SHP77 treated with DMSO at 0.1 percent for 48 hours (cell line): ENCODE data around the gene LCE2B.
"Not testable (repeated sequence)": the region's sequence is repeated elsewhere in the genome, so short reads cannot be mapped to it uniquely, and the experiment has no call there.

Experiments used
- DNase-seq: peaks from one replicate; lab custom pipeline; 2025; lab: John Stamatoyannopoulos, UW

Gene LCE2B, protein sequence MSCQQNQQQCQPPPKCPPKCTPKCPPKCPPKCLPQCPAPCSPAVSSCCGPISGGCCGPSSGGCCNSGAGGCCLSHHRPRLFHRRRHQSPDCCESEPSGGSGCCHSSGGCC

DNA sequence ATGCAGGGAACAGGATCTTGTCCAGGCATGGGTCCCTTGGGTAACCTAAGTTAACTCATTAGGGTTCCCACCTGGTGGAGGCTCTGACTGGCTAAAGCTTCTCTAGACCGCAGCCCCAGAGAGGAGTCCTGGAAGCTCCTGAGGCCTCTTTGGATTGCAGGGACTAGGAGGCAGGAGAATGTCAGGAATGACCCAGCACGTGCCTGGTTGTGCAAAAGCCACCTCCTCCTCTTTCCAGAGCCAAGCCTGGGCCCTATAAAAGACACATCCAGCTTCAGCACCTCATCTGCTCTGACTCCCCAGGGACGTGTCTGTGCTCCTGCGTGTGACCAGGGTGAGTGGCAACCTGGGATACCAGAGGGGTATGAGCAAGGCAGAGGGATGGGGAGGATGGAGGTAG lies at the start of gene LCE2B:
LCE2B (plus strand) TSS at position 301 of the 400 bp plus-strand sequence. CDS start 721 bp downstream, outside the sequence.
- not testable (repeated sequence) for DNase-seq

- DNase-seq = no peak
These were observed 45.6 kb upstream of the LCE2B start for GRCh38 chr1:152640351-152640750.

- DNase-seq = no peak
These were observed 42.0 kb upstream of the LCE2B start for GRCh38 chr1:152643945-152644344.

- DNase-seq = no peak
These were observed 40.8 kb upstream of the LCE2B start for GRCh38 chr1:152645146-152645545.

DNA sequence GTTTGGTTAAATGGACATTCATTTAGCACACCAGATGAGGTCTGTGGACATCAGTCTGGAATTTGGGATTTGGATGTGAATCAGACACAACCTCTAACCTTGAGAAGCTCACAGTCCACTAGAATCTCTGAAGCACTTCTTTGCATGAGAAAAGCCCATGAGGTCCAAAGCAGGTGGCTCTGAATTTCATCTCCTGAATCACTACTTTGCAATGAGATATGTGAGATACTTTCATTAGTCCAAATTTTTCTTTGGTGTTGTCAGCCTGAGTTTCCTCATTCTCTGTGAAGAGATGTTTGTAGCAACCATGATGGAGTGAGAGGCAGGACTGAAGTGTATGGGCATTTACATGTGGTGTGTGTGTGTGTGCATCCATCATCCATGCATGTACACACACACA lies 39.3 kb upstream of the LCE2B start:
- no peak for DNase-seq

DNA sequence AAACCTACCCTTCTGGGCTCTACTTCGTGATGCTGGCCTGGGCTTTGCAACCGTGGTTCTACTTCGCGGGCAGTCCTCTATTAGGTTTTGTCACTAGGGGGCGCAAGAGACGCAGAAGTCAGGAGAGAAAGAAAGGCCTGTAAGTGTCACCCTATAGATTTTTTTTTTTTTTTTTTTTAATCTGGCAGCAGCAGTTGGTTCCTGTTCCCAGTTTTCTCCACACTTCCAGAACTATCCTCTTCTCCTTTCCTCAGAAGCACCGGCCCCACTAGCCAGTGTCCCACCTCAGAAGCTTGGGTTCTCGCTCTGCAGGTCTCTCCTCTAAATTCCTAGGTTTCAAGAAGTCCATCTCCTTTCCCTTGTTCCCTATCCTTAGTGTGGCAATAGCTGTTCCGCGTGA lies 31.8 kb upstream of the LCE2B start:
- DNase-seq = peak; percentile 59

- no peak for DNase-seq
These were observed 29.5 kb upstream of the LCE2B start for GRCh38 chr1:152656459-152656858.

- no peak for DNase-seq
These were observed 28.2 kb upstream of the LCE2B start for GRCh38 chr1:152657677-152658076.

GRCh38 chr1:152658649-152659048 lies 27.3 kb upstream of the LCE2B start:
- no peak for DNase-seq

DNA sequence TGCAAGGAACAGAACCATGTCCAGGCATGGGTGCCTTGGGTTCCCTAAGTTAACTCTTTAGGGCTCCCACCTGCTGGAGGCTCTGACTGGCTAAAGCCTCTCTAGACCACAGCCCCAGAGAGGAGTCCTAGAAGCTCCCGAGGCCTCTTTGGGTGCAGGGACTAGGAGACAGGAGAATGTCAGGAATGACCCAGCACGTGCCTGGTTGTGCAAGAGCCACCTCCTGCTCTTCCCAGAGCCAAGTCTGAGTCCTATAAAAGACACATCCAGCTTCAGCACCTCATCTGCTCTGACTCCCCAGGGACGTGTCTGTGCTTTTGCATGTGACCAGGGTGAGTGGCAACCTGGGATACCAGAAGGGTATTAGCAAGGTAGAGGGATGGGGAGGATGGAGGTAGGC lies 22.8 kb upstream of the LCE2B start, which contains the start of gene LCE2D:
LCE2D (plus strand) TSS at position 283 of the 400 bp plus-strand sequence. CDS start 726 bp downstream, outside the sequence.
- no peak for DNase-seq

GRCh38 chr1:152666171-152666570 lies 19.8 kb upstream of the LCE2B start:
- DNase-seq = not testable (repeated sequence)

DNA sequence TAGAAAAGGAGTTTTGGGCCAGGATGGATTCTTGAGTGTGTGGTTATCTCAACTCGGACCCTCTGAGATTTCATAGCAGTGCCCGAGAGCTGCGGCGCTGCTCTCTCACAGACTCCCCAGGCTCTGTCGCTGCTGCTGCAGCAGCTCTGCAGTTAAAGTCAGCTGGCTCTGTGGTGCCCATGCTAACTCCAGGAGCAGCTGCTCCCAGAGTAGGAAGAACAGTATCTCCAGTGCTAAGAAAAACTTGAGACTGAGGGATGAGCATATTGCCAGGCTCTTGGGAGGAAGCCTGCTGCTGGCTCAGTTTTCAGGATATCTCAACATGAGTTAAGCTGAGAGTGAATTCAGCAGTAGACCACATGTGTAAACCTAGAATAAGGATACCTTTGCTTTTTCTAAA lies 18.3 kb upstream of the LCE2B start:
- no peak for DNase-seq

GRCh38 chr1:152673016-152673415 lies 12.9 kb upstream of the LCE2B start:
- DNase-seq = no peak

GRCh38 chr1:152674983-152675382 lies 10.9 kb upstream of the LCE2B start, which contains the start of gene LCE2C:
Gene LCE2C, plus strand, starts transcription at chr1:152675279. Its CDS starts 737 bp downstream, at chr1:152676016.
- not testable (repeated sequence) for DNase-seq

DNA sequence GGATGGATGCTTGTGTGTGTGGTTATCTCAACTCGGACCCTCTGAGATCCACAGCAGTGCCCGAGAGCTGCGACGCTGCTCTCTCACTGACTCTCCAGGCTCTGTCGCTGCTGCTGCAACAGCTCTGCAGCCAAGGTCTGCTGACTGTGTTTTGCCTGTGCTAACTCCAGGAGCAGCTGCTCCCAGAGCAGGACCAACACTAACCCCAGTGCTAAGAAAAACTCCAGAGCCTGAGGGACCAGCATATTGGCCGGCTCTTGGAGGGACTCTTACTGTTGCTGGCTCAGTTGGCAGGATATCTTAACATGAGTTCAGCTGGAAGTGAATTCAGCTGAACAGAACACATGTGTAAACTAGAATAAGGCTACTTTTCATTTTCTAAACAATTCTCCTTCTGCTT lies 6.5 kb upstream of the LCE2B start:
- no peak for DNase-seq

- DNase-seq = no peak
These were observed 4.3 kb upstream of the LCE2B start for GRCh38 chr1:152681616-152682015.

- no peak for DNase-seq
These were observed 2.1 kb upstream of the LCE2B start for GRCh38 chr1:152683846-152684245.

GRCh38 chr1:152697701-152698600 lies 12.0 kb downstream of the LCE2B start, which contains the start of gene LCE2A:
Gene LCE2A, plus strand, starts transcription at chr1:152698345. Its CDS starts 557 bp downstream, at chr1:152698902.
- DNase-seq = no peak

DNA sequence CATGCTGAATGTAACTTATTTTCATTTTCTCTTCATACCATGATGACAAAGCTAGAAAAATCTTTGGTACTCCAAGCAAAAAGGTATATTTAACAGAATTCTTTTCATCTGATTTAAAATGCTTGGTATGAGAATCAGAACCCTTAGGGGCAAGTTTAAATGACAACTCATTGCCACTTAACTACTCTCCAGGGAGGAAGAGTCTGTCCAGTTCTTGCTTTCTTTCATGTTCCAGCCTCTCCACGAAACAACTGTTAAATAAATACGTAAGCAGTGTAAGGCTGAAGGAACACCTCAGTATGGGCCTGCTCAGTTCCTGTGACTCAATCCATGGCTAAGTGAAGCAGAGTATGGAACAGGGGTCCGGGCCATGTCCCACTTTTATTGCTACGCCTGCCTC lies 13.8 kb downstream of the LCE2B start:
- DNase-seq = no peak

DNA sequence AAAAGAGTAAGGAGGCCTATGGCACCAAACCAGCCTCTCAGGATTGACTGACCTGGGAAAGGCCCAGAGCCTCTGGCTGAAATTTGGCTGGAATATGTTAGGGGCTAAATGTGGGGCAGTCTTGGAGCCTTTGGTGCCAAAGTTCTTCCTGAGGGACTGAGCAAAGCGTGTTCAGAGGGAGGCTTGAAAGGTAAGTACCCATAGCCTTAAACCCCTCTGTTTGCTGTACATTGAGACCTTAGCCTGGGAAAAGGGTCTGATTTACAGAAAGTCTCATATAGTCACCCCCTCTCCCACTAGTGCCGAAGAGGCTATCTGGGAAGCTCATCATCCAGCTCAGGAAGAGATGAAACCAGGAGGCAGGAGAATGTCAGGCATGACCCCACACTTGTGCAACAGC lies 21.9 kb downstream of the LCE2B start, which contains the start of gene LCE4A:
LCE4A (plus strand) TSS at position 301 of the 400 bp plus-strand sequence. CDS start 916 bp downstream, outside the sequence.
- no peak for DNase-seq

DNA sequence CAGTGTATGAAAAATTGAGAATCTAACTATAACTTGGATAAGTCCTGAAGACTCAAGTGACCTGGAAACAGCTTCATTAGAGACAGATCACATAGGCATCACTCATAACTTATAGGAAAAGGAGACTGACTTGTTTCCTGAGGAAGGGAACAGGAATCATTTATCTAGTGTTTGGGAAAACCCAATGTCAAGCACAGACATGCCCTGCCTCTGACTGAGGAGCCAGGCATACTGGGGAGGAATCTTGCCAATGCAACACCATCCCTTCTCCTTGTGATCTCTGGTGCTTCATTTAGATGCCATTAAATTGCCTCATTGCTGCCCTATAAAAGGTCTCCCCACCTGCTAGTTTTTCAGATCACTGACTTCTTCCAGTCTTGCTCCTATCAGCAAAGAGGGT lies 32.3 kb downstream of the LCE2B start:
- no peak for DNase-seq

GRCh38 chr1:152725261-152725660 lies 39.3 kb downstream of the LCE2B start:
- no peak for DNase-seq

GRCh38 chr1:152728986-152729385 lies 43.1 kb downstream of the LCE2B start:
- DNase-seq = no peak
